ENCODE results near the gene CAPN9.

The CAPN9 gene

DNA sequence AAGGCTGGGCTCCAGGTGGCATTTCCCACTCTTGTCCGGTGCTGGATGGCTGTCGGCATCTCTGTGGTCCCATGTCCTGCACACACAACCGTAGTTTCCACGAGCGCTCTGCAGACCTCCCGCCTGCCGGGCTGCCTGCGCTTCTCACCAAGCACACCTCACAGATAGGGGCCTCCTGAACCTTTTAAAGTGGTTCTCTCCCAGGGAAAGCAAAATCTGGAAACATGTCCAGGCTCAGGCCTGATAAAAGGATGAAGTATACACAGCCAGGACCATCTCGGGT, 46.2 kb downstream of the CAPN9 start (continued):
- TF ChIP-seq, protein P1, sequence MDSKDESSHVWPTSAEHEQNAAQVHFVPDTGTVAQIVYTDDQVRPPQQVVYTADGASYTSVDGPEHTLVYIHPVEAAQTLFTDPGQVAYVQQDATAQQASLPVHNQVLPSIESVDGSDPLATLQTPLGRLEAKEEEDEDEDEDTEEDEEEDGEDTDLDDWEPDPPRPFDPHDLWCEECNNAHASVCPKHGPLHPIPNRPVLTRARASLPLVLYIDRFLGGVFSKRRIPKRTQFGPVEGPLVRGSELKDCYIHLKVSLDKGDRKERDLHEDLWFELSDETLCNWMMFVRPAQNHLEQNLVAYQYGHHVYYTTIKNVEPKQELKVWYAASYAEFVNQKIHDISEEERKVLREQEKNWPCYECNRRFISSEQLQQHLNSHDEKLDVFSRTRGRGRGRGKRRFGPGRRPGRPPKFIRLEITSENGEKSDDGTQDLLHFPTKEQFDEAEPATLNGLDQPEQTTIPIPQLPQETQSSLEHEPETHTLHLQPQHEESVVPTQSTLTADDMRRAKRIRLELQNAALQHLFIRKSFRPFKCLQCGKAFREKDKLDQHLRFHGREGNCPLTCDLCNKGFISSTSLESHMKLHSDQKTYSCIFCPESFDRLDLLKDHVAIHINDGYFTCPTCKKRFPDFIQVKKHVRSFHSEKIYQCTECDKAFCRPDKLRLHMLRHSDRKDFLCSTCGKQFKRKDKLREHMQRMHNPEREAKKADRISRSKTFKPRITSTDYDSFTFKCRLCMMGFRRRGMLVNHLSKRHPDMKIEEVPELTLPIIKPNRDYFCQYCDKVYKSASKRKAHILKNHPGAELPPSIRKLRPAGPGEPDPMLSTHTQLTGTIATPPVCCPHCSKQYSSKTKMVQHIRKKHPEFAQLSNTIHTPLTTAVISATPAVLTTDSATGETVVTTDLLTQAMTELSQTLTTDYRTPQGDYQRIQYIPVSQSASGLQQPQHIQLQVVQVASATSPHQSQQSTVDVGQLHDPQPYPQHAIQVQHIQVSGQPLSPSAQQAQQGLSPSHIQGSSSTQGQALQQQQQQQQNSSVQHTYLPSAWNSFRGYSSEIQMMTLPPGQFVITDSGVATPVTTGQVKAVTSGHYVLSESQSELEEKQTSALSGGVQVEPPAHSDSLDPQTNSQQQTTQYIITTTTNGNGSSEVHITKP (tag by site-specific recombination; IDR thresholded peaks at IDR 0.05): no peak
- no peak for TF ChIP-seq MYNN (tag by site-specific recombination; IDR thresholded peaks at IDR 0.05; ENCODE audit: borderline replicate concordance)

DNA sequence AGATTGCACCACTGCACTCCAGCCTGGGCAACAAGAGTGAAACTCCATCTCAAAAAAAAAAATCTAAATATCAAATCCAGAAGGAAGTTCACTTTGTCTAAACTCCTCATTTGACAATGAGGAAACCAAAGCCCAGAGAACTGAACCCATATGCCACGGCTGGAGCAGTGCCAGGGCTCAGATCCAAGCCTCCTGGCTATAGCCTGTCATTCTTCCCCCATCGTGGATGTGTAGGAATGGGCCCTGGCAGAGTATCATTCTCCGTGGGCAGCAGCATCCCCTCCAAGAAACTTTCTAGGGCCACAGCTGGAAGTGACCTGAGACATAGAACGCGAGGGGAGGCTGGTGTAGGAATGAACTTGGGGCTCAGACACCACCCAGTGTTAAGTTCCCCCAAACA, 47.2 kb downstream of the CAPN9 start:
- Histone ChIP-seq H3K4me1 (ENCODE audit: control insufficient read depth, insufficient read depth, low read length) (no peaks in the 10 kb centered on the region), H3K27ac (ENCODE audit: extremely low read depth, low read depth, low read length) (no peak overlapping the region), H3K4me3 (ENCODE audit: low read depth, low read length) (no peak overlapping the region), H3K36me3 (ENCODE audit: control insufficient read depth in 2 of 2, insufficient read depth in 1 of 2, low read length in 2 of 2) (no peaks in the 10 kb centered on the region), H3K9me3 (ENCODE audit: control insufficient read depth, insufficient read depth, low read depth, low read length) (no peaks in the 10 kb centered on the region)
- TF ChIP-seq ZNF416 (tag by site-specific recombination; IDR thresholded peaks at IDR 0.05) (no peak), ZNF366 (tag by site-specific recombination; conservative IDR thresholded peaks at IDR 0.05) (no peak), ZNF223 (tag by site-specific recombination; IDR thresholded peaks at IDR 0.05) (no peak), ZNF837 (tag by site-specific recombination; IDR thresholded peaks at IDR 0.05) (no peak), ZEB2 (tag by site-specific recombination; IDR thresholded peaks at IDR 0.05) (no peak), ZNF274 (IDR thresholded peaks at IDR 0.05; ENCODE audit: low read length) (no peak), ZNF274 (tag by site-specific recombination; IDR thresholded peaks at IDR 0.05; ENCODE audit: borderline replicate concordance) (no peak), ZNF19 (tag by site-specific recombination; IDR thresholded peaks at IDR 0.05; ENCODE audit: low read depth) (no peak), MYNN (tag by site-specific recombination; IDR thresholded peaks at IDR 0.05; ENCODE audit: borderline replicate concordance) (no peak), ZNF2 (tag by site-specific recombination; IDR thresholded peaks at IDR 0.05) (no peak), ZNF830 (tag by site-specific recombination; IDR thresholded peaks at IDR 0.05; ENCODE audit: low read depth) (no peak), ZNF174 (tag by site-specific recombination; IDR thresholded peaks at IDR 0.05) (no peak), ZBTB1 (tag by site-specific recombination; IDR thresholded peaks at IDR 0.05) (no peak), BCL11A (tag by site-specific recombination; IDR thresholded peaks at IDR 0.05; ENCODE audit: low read depth) (no peak), YY1 (tag by site-specific recombination; IDR thresholded peaks at IDR 0.05) (no peak)
- TF ChIP-seq, protein P2, sequence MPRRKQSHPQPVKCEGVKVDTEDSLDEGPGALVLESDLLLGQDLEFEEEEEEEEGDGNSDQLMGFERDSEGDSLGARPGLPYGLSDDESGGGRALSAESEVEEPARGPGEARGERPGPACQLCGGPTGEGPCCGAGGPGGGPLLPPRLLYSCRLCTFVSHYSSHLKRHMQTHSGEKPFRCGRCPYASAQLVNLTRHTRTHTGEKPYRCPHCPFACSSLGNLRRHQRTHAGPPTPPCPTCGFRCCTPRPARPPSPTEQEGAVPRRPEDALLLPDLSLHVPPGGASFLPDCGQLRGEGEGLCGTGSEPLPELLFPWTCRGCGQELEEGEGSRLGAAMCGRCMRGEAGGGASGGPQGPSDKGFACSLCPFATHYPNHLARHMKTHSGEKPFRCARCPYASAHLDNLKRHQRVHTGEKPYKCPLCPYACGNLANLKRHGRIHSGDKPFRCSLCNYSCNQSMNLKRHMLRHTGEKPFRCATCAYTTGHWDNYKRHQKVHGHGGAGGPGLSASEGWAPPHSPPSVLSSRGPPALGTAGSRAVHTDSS (tag by site-specific recombination; IDR thresholded peaks at IDR 0.05): no peak
- TF ChIP-seq, protein P3, sequence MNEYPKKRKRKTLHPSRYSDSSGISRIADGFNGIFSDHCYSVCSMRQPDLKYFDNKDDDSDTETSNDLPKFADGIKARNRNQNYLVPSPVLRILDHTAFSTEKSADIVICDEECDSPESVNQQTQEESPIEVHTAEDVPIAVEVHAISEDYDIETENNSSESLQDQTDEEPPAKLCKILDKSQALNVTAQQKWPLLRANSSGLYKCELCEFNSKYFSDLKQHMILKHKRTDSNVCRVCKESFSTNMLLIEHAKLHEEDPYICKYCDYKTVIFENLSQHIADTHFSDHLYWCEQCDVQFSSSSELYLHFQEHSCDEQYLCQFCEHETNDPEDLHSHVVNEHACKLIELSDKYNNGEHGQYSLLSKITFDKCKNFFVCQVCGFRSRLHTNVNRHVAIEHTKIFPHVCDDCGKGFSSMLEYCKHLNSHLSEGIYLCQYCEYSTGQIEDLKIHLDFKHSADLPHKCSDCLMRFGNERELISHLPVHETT (tag by site-specific recombination; IDR thresholded peaks at IDR 0.05): no peak
- CTCF ChIA-PET: interaction anchor here (0.6 kb wide), 2 partner anchors 153 to 416 kb away, joined by 3 read pairs; no protein-coding TSS in a partner anchor
- POLR2A ChIA-PET: no interaction called here
